Amygdala (tissue), 56 donors: ENCODE data around the gene MIS18A.
"Not testable (repeated sequence)": the region's sequence is repeated elsewhere in the genome, so short reads cannot be mapped to it uniquely, and the experiment has no call there.

Source experiments
- DNase-seq, 56 donors: peaks; one replicate each; lab custom pipeline; 2025; lab: John Stamatoyannopoulos, UW

The MIS18A gene

GRCh38 chr21:32306021-32306780 is 27.4 kb upstream of the MIS18A start:
- DNase-seq: peak in 54 of 56 donors; percentile 16 to 91 (median 74)

DNA sequence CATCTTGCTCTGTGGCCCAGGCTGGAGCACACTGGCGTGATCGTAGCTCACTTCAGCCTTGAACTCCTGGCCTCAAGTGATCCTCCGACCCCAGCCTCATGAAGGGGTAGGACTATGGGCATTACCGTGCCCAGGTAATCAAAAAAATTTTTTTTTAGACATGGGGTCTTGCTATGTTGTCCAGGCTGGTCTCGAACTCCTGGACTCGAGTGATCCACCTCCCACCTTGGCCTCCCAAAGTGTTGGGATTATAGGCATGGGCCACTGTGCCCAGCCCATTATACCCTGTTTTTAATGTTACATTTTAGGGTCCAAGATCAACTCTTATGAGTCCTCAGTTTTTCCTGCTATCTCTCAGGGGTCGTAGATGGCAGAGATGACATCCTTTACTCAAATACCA is 26.1 kb upstream of the MIS18A start:
- DNase-seq: no peak

DNA sequence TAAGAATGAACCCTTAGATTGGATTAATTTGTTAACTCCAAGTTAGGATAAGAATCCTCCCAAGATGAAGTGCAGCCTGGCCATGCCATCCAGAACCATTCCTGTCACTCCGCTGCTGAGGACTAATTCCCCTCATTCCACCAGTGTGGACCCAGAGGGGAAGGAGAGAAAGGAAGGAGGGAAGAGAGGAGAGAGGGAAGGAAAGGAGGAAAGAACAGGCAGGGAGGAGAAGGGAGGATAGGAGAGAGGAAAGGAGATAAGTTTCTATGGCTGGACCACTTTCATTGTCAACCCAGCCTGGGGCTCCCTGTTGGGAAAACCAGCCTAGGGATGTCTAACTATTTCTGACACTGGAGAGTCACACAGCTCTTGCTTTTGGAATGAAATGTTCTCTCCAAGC is 24.5 kb upstream of the MIS18A start:
- DNase-seq: no peak

DNA sequence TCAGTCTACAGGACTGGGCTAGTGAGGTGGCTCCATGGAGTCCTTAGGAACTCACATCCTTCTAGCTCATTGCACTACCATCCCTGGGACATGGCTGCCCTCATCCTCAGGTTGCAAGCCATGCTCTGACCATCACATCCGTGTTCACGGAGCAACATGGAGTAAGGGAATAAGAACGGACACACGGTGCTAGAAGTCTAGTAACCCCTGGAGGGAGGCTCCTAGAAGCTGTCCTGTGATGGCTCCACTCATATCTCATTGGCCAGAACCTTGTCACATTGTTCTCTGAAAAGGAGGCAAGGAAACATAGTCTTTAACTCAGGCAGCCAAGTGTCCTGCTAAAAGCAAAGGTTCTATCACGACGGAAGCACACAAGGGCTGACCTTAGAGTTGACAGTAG is 23.7 kb upstream of the MIS18A start:
- no peak for DNase-seq

- no peak for DNase-seq
Observed at GRCh38 chr21:32301596-32301995, 22.7 kb upstream of the MIS18A start.

- no peak for DNase-seq
Observed at GRCh38 chr21:32300117-32300681, 21.4 kb upstream of the MIS18A start.

DNA sequence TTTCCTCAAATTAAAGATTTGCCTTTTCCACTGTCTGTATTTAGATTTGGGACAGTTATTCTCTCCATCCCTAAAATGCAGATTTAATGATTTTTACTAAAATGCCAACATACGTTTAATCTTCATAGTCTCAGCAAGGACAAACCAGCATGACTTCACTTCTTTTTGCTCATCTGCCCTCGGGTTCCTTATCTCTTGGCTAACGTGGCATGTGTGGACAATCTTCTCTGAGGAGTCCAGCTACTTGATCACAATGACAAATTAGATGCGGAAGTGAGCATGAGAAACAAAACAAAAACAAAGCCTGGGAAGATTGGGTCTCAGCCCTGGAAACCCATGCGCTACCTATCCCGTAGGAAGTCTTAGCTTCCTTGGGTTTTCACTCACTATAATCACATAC is 20.8 kb upstream of the MIS18A start:
- no peak for DNase-seq

DNA sequence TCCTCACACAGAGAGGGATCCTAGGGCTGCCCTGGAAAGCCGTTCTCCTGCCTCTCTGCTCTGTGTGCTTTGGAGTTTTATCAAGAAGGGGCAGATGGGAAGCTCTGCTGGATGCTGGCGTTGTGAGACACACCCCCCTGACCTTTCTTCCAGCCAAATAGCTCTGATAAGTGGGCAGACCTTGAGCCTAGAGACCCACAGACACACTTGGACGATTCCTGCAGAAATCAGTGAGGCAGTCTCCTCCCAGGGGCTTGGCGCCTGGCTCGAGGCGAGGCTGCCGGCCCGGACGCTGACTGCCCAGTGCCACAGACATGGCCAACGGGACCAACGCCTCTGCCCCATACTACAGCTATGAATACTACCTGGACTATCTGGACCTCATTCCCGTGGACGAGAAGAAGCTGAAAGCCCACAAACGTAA is 19.8 kb upstream of the MIS18A start, which contains the start of gene MRAP:
MRAP (plus strand) TSS at position 198 of the 424 bp plus-strand sequence; CDS start at position 315, 117 bp downstream.
- no peak for DNase-seq

GRCh38 chr21:32298148-32298559 is 19.3 kb upstream of the MIS18A start:
- DNase-seq: no peak

DNA sequence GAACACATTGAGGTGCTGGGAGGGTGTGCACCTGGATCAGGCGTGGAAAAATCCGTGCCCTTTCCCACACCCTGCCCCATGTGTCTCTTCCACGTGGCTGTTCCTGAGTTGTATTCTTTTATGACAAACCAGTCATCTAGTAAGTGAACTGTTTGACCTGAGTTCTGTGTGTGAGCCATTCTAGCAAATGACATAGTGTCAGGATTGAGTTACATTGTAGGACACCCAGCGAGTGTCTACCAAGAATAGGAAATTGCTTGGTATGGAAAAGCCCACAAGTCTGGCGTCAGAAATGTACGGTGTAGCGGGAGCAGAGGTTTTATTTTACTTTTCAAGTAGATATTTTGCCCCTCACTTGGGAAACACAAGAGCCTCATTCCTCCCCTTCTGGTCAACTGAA is 18.6 kb upstream of the MIS18A start:
- DNase-seq: no peak

GRCh38 chr21:32285476-32285875 is 6.6 kb upstream of the MIS18A start:
- DNase-seq: no peak

DNA sequence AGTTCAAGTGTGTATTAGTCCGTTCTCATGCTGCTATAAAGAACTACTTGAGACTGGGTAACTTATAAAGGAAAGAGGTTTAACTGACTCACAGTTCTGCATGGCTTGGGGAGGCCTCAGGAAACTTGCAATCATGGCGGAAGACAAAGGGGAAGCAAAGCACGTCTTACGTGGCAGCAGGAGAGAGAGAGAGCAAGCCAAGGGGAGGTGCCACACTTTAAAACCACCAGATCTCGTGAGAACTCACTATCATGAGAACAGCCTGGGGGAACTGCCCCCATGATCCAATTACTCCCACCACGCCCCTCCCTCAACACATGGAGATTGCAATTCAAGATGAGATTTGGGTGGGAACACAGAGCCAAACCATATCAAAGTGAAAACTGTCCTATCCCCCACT is 4.1 kb upstream of the MIS18A start:
- no peak for DNase-seq

GRCh38 chr21:32281531-32281930 is 2.7 kb upstream of the MIS18A start:
- no peak for DNase-seq

- peak in 1 of 56 donors; percentile 37 for DNase-seq
Observed at GRCh38 chr21:32279377-32279680, 480 bp upstream of the MIS18A start.

DNA sequence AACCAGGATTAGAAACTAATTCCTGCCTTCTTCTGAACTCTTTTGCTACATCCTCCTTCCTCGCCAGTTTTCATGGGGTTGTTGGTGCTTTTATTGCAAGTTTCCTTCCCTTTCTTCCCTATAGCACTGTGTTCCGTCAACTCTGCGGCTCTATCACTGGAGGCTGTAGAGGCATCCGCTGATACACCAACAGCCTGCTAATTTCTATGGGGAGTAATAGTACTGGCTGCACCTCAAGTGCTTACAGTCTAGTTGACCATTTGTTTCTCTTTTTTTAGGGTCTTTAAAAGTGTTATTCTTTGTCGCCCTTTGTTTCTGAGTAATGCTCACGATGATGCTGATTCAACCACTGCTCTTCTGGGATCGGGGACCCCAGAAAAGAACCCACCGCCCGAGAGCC is 746 bp downstream of the MIS18A start:
- DNase-seq: no peak

DNA sequence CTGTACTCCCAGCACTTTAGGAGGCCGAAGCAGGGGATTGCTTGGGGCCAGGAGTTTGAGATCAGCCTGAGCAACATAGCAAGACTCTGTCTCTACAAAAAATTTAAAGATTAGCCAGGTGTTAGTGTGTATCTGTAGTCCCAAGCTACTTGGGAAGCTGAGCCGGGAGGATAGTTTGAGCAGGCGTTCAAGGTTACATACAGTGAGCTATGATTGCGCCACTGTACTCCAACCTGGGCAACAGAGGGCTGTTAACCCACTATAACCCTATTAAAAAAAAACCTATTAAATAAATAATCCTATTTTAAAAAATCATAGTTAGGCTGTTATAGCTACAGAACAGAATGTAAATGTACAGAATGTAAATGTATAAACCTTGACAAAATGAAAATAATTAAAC is 2.2 kb downstream of the MIS18A start:
- DNase-seq: no peak

DNA sequence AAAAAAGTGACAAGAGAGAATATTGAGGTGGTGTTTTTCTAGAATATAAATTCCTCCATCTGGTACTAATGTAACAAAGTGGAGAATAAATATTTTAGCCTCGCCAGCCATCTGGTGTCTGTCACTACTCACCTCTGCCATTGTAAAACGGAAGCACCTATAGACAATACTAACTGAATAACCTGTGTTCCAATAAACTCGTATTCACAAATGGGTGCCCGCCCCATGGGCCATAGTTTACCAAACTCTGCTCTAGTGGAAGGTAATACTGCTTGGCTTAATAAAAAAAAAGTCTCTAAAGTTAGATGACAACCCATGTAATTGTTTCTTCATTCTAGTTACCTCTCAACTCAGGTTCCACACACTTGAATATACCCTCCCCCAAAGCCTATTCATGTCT is 8.1 kb downstream of the MIS18A start:
- DNase-seq: no peak

GRCh38 chr21:32265321-32265720 is 13.5 kb downstream of the MIS18A start:
- DNase-seq: not testable (repeated sequence)

DNA sequence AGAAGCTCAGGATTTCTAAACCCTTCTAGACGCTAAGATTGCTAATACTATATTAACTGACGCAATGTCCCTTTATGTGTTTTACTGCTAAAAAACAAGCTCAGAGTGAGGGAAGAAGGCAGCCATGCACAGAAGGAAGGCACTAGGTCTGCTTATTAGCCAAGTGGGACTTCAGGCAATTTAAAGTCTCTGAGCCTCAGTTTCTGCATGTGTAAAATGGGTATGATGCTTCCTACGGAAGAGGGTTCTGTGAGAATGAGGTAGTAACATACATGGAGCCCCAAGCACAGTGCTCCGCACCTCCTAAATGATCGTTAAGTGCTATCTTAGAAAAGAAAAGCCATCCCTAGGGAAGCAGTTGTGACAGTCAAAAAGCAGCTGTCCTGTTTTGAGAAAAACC is 16.9 kb downstream of the MIS18A start:
- DNase-seq: no peak

DNA sequence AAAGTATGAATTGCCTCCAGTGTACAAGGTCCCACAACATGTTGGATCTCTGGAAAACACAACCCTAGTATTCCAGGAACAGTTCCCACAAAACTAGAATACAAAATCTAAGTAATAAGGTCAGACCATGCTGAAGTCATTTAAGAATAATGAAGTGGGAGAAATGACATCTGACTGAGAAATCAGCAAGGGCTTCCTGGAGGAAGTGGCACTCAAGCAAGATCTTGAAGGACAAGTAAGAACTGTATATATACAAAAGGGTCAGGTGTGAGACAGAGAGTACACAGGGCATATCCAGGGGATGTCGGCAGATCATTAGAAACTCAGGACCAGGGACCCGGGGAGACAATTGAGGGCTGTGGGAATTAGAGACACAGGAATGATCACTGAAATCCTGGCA is 18.7 kb downstream of the MIS18A start:
- no peak for DNase-seq

GRCh38 chr21:32258786-32259048 is 20.1 kb downstream of the MIS18A start:
- DNase-seq: peak in 1 of 56 donors; percentile 38

DNA sequence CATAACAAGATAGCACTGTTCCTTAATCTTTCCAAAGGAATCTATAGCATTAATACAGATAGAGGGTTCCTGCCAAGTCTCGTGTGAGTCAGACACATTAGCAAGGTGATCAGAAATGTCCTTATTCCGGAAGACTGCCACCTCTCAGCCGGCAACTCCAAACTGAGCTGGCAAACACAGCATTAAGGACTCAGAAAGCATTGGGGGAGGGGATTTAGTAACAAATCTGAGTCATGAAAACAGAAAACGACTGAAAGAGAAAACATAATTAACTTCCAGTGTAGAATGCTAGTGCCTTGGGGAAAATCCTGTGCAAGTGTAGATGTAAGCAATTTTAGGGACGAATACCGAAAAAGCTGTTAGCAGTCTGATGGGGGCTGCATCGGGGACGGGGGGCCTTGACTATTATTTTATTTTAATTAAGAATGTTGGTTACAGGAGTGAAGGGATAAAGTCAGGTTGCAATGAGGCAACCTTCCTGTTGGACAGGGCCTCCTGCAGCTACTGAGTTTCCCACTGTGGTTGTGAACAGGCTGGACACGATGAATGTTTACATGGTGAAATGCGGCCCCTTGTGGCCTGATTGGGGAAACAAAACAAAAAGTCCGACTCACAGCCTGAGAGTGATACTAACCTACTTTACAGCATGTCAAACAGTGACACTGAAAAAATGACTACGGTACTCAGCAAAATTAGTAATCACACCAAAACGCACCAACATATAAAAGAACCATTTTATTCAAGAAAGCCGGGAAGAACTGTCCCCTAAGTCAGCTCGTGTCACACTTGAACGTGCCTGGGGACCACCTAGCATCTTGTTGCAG is 20.7 kb downstream of the MIS18A start:
- peak in 54 of 56 donors; percentile 5 to 85 (median 48) for DNase-seq
